Erythroblast (primary cell): ENCODE data around the gene DMD.

Experiments
- GATA1 ChIP-seq: IDR thresholded peaks from 2 replicates; pipeline ENCODE4 v1.6.1; 2011; ENCODE audit warnings: low read depth, mild to moderate bottlenecking, control low read depth, low read length, moderate library complexity
- POLR2A ChIP-seq: IDR thresholded peaks from 2 replicates; pipeline ENCODE4 v1.6.1; 2011; ENCODE audit warnings: mild to moderate bottlenecking, low read length

GRCh38 chrX:31243804-31244203 lies 1967.5 kb downstream of the DMD start:
- TF ChIP-seq POLR2A (no peak), GATA1 (no peak)
